C4-2B (cell line): ENCODE data around the gene SYMPK.

ENCODE experiments used
- ZFX ChIP-seq: fragments of 450-650 bp; IDR thresholded peaks from 2 replicates; pipeline ENCODE4 v1.6.1; 2017
- TF ChIP-seq, protein P1 (sequence below): fragments of 450-650 bp; conservative IDR thresholded peaks from 2 replicates; pipeline ENCODE4 v1.5.1; 2017; ENCODE audit warnings: mild to moderate bottlenecking

DNA sequence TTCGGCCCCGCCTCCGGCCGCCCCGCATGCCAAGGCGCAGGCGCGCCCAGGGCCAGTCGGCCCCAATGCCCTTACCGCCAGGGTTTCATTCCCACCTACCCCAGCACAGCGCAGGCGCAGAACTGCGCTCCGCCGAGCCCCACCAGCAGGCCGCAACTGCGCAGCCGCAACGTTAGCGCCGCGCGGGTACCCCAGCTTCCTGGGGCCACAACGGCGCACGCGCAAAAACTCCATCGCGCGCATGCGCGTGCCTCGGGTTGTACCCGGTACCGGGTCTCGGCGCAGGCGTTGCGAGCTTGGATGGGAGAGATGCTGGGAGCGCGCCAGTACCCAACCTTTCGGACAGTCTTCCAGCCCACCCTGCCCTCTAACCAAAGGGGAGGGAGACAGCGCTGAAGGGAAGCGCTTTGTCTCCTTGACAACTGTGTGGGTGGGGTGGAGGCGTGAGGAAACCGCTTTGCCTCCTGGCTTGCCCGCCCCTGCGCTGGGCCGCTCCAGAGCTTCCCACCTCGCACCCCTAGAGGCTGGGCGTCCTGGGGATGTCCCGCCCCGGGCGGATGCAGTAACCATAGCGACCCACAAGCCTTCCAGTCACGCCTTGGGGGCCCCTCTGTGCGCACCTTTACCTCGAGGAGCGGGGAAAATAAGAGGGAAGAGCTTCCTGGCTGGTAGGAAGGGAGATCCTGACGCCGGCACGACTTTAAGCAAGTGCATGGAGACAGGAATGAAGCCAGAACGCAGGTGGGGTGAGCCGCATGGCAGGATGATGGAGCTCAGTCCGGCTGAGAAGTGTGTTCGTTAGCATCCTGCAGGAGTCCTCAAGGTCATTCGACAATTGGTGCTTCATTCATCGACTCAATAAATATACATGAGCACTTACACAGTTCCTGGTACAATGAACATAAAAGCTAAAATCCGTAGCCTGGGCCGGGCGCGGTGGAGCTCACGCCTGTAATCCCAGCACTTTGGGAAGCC is 40.0 kb upstream of the SYMPK start:
- TF ChIP-seq, protein P1, sequence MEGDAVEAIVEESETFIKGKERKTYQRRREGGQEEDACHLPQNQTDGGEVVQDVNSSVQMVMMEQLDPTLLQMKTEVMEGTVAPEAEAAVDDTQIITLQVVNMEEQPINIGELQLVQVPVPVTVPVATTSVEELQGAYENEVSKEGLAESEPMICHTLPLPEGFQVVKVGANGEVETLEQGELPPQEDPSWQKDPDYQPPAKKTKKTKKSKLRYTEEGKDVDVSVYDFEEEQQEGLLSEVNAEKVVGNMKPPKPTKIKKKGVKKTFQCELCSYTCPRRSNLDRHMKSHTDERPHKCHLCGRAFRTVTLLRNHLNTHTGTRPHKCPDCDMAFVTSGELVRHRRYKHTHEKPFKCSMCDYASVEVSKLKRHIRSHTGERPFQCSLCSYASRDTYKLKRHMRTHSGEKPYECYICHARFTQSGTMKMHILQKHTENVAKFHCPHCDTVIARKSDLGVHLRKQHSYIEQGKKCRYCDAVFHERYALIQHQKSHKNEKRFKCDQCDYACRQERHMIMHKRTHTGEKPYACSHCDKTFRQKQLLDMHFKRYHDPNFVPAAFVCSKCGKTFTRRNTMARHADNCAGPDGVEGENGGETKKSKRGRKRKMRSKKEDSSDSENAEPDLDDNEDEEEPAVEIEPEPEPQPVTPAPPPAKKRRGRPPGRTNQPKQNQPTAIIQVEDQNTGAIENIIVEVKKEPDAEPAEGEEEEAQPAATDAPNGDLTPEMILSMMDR, result no peak
- TF ChIP-seq ZFX, result no peak
